ENCODE measurements around the gene KCNQ4. TPM values are rescaled to one million over a fixed set of nuclear protein-coding genes. Genes with fewer than 3 reads are reported as not detected.
A peak's percentile ranks its signal among the peaks of the same experiment; 100 is the strongest.

KCNQ4 gene
- total RNA-seq, 1 experiment from 2014 or later, result not detected

- H3K9me3 Mint-ChIP-seq (ENCODE audit: unreplicated experiment), result no peaks in the 10 kb centered on the region
- no peak for DNase-seq (ENCODE audit: unreplicated experiment)
- no peaks in the 10 kb centered on the region for H3K36me3 Mint-ChIP-seq (ENCODE audit: insufficient read depth, unreplicated experiment)
- peaks cover 48% of the 10 kb centered on the region for H3K4me1 Mint-ChIP-seq (ENCODE audit: insufficient read depth, unreplicated experiment)
- H3K4me3 Mint-ChIP-seq (ENCODE audit: unreplicated experiment), result no peak overlapping the region
- H3K27me3 Mint-ChIP-seq (ENCODE audit: insufficient read depth, unreplicated experiment), result no peaks in the 10 kb centered on the region
- POLR2A ChIA-PET, result interaction anchor here (0.9 to 2.7 kb wide), 7 partner anchors 8 to 49 kb away, joined by 3 to 13 read pairs (median 3); partner anchors contain the start of gene CITED4
- TF ChIP-seq CTCF (IDR thresholded peaks at IDR 0.05; ENCODE audit: unreplicated experiment), result no peak
- intact Hi-C loops (cut with micrococcal nuclease), result no loop called here
- peak overlapping the region; percentile 14 for H3K27ac Mint-ChIP-seq (ENCODE audit: low read depth, unreplicated experiment)
- no TSS peak for BruUV-seq (replicated peaks)
- CTCF ChIA-PET, result interaction anchor here (0.7 to 2.4 kb wide), 7 partner anchors 9 to 77 kb away, joined by 3 to 11 read pairs (median 5); no protein-coding TSS in a partner anchor
Observed at GRCh38 chr1:40876436-40876761, 92.8 kb downstream of the KCNQ4 start.

DNA sequence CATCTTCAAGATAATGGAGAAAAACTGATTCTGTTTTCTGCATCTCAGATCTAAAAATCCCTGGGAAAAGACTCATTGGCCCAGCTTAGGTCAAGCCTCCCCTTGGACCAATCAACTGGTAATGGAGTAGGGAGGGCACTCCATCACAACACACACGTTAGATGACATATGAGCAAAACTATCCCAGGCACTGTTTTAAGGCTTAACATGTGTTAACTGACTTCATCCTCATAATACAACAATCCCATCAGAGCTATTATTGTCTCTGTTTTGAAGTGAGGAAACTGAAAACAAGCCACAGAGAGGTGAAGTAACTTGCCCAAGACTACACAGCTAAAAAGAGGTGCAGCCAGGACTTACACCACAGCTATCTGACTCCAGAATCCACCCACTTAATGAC lies 93.3 kb downstream of the KCNQ4 start:
- POLR2A ChIA-PET, result interaction anchor here (0.9 to 2.7 kb wide), 4 partner anchors 9 to 20 kb away, joined by 3 to 13 read pairs (median 10); partner anchors contain the start of gene CITED4
- Mint-ChIP-seq H3K27ac (ENCODE audit: low read depth, unreplicated experiment) (peak overlapping the region; percentile 97), H3K4me1 (ENCODE audit: insufficient read depth, unreplicated experiment) (peaks cover 49% of the 10 kb centered on the region), H3K27me3 (ENCODE audit: insufficient read depth, unreplicated experiment) (no peaks in the 10 kb centered on the region), H3K4me3 (ENCODE audit: unreplicated experiment) (no peak overlapping the region), H3K9me3 (ENCODE audit: unreplicated experiment) (no peaks in the 10 kb centered on the region), H3K36me3 (ENCODE audit: insufficient read depth, unreplicated experiment) (no peaks in the 10 kb centered on the region)
- TF ChIP-seq CTCF (IDR thresholded peaks at IDR 0.05; ENCODE audit: unreplicated experiment), result no peak
- intact Hi-C loops (cut with micrococcal nuclease), result no loop called here
- no TSS peak for BruUV-seq (replicated peaks)
- CTCF ChIA-PET, result interaction anchor here (0.6 to 2.4 kb wide), 7 partner anchors 9 to 76 kb away, joined by 3 to 11 read pairs (median 5); no protein-coding TSS in a partner anchor
- no peak for DNase-seq (ENCODE audit: unreplicated experiment)

DNA sequence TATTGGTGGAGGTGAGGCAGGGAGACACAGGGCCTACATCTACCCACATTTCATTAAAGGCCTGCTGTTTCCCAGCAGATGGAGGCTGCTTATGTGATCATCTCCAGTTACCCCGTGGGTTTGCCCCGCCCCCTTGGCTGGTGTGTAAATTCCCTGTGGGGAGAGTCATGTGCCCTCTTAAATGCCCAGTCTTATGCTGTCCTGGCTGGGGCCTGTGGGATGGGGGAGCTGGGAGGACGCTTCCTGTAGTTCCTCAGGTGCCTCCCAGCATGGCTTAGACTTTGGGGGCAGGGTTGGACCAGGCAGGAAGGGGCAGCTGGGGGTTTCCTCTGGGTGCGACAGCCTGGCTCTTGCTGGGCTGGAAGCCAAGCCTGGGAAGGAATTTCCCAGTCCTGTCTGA lies 94.1 kb downstream of the KCNQ4 start:
- H3K36me3 Mint-ChIP-seq (ENCODE audit: insufficient read depth, unreplicated experiment), result no peaks in the 10 kb centered on the region
- intact Hi-C loops (cut with micrococcal nuclease), result no loop called here
- peak overlapping the region; percentile 97 for H3K27ac Mint-ChIP-seq (ENCODE audit: low read depth, unreplicated experiment)
- H3K27me3 Mint-ChIP-seq (ENCODE audit: insufficient read depth, unreplicated experiment), result no peaks in the 10 kb centered on the region
- POLR2A ChIA-PET, result interaction anchor here (0.7 to 2.7 kb wide), 4 partner anchors 9 to 60 kb away, joined by 3 to 12 read pairs (median 6); partner anchors contain the start of gene CITED4
- BruUV-seq (replicated peaks), result no TSS peak
- H3K9me3 Mint-ChIP-seq (ENCODE audit: unreplicated experiment), result no peaks in the 10 kb centered on the region
- no peak overlapping the region for H3K4me3 Mint-ChIP-seq (ENCODE audit: unreplicated experiment)
- CTCF ChIA-PET, result interaction anchor here (1.2 to 2.4 kb wide), 4 partner anchors 19 to 75 kb away, joined by 4 to 11 read pairs (median 4); no protein-coding TSS in a partner anchor
- peaks cover 44% of the 10 kb centered on the region for H3K4me1 Mint-ChIP-seq (ENCODE audit: insufficient read depth, unreplicated experiment)
- DNase-seq (ENCODE audit: unreplicated experiment), result peak; percentile 96
- TF ChIP-seq CTCF (IDR thresholded peaks at IDR 0.05; ENCODE audit: unreplicated experiment), result no peak

DNA sequence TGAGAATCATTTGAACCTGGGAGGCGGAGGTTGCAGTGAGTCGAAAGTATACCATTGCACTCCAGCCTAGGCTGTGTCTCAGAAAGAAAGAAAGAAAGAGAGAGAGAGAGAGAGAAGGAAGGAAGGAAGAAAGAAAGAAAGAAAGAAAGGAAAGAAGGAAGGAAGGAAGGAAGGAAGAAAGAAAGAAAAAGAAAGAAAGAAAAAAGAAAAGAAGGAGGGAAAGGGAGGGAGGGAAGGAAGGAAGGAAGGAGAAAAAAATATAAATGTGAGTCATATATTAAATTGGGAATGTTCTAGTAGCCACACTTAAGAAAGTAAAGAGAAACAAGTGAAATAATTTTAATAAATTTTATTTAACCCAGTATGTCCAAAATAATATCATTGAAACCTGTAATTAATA lies 95.3 kb downstream of the KCNQ4 start:
- H3K27ac Mint-ChIP-seq (ENCODE audit: low read depth, unreplicated experiment), result no peak overlapping the region
- BruUV-seq (replicated peaks), result no TSS peak
- no peaks in the 10 kb centered on the region for H3K36me3 Mint-ChIP-seq (ENCODE audit: insufficient read depth, unreplicated experiment)
- ChIA-PET CTCF (interaction anchor here (1.7 kb wide), 1 partner anchor 30 kb away, joined by 4 read pairs; no protein-coding TSS in a partner anchor), POLR2A (interaction anchor here (1.6 to 2.7 kb wide), 2 partner anchors 11 to 17 kb away, joined by 10 to 12 read pairs; partner anchors contain the start of gene CITED4)
- H3K9me3 Mint-ChIP-seq (ENCODE audit: unreplicated experiment), result no peaks in the 10 kb centered on the region
- no peak for TF ChIP-seq CTCF (IDR thresholded peaks at IDR 0.05; ENCODE audit: unreplicated experiment)
- peaks cover 44% of the 10 kb centered on the region for H3K4me1 Mint-ChIP-seq (ENCODE audit: insufficient read depth, unreplicated experiment)
- DNase-seq (ENCODE audit: unreplicated experiment), result no peak
- intact Hi-C loops (cut with micrococcal nuclease), result no loop called here
- no peak overlapping the region for H3K4me3 Mint-ChIP-seq (ENCODE audit: unreplicated experiment)
- no peaks in the 10 kb centered on the region for H3K27me3 Mint-ChIP-seq (ENCODE audit: insufficient read depth, unreplicated experiment)

All from MCF 10A (cell line).